Ascending aorta (tissue), 2 donors: ENCODE results near the gene ELF2. TPM values are rescaled to one million over a fixed set of nuclear protein-coding genes. Genes with fewer than 3 reads are reported as not detected.

Experiments used
- DNase-seq, 2 donors: peaks; one replicate each; pipeline ENCODE4 v3.0.0-alpha.2; 2019; ENCODE audit warnings: low spot score in 2 of 2
- H3K27ac ChIP-seq, 2 donors: fragments of 200-600 bp; sonication (generic); one replicate each; pipeline ENCODE4 v1.5.1; 2016 to 2017; ENCODE audit warnings: mild to moderate bottlenecking in 1 of 2
- H3K27me3 ChIP-seq: fragments of 200-600 bp; sonication (generic); one replicate; pipeline ENCODE4 v1.5.1; 2017
- H3K36me3 ChIP-seq, 2 donors: fragments of 200-600 bp; sonication (generic); one replicate each; pipeline ENCODE4 v1.5.1; 2016
- H3K4me1 ChIP-seq, 2 donors: fragments of 200-600 bp; sonication (generic); one replicate each; pipeline ENCODE4 v1.5.1; 2016 to 2017; ENCODE audit warnings: mild to moderate bottlenecking in 1 of 2
- H3K4me3 ChIP-seq, 2 donors: fragments of 200-600 bp; sonication (generic); one replicate each; pipeline ENCODE4 v1.5.1; 2016 to 2017; ENCODE audit warnings: mild to moderate bottlenecking in 1 of 2
- H3K9me3 ChIP-seq, 2 donors: fragments of 200-600 bp; sonication (generic); one replicate each; pipeline ENCODE4 v1.5.1; 2016
- intact Hi-C: fragments of 100-400 bp; cut with DNase I; formaldehyde crosslinking; loops from one replicate; pipeline ENCODE4 v1.15.1; 2023
- total RNA-seq: library from RNA; depleted of rRNA; stranded (reverse); fragments of >200 nt; gene quantifications from one replicate; pipeline ENCODE4 v1.1.0, GENCODE V29; 2016
- TF ChIP-seq, protein P1 (sequence below), 3 experiments: fragments of 200-600 bp in 2 of 3; fragments of 450-650 bp in 1 of 3; sonication (generic) in 2 of 3; IDR thresholded peaks; one replicate each; pipeline ENCODE4 v1.5.1; 2016 to 2019; ENCODE audit warnings: antibody characterized with exemption in 3 of 3, mild to moderate bottlenecking in 1 of 3, moderate library complexity in 1 of 3

Gene ELF2
- total RNA-seq, 1 donor from 2014 or later = 20.3 TPM

- TF ChIP-seq, protein P1, sequence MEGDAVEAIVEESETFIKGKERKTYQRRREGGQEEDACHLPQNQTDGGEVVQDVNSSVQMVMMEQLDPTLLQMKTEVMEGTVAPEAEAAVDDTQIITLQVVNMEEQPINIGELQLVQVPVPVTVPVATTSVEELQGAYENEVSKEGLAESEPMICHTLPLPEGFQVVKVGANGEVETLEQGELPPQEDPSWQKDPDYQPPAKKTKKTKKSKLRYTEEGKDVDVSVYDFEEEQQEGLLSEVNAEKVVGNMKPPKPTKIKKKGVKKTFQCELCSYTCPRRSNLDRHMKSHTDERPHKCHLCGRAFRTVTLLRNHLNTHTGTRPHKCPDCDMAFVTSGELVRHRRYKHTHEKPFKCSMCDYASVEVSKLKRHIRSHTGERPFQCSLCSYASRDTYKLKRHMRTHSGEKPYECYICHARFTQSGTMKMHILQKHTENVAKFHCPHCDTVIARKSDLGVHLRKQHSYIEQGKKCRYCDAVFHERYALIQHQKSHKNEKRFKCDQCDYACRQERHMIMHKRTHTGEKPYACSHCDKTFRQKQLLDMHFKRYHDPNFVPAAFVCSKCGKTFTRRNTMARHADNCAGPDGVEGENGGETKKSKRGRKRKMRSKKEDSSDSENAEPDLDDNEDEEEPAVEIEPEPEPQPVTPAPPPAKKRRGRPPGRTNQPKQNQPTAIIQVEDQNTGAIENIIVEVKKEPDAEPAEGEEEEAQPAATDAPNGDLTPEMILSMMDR (IDR thresholded peaks at IDR 0.05) = no peak
- intact Hi-C loops = no loop called here
- H3K36me3 ChIP-seq = peaks cover 0 to 3% of the 10 kb centered on the region in 2 donors
- no peaks in the 10 kb centered on the region for H3K27me3 ChIP-seq
- no peak for DNase-seq
- peaks cover 6 to 37% of the 10 kb centered on the region in 2 donors for H3K4me1 ChIP-seq
- no peak overlapping the region for H3K27ac ChIP-seq
- H3K9me3 ChIP-seq = no peaks in the 10 kb centered on the region
- H3K4me3 ChIP-seq = no peak overlapping the region
Measured at GRCh38 chr4:139145552-139145932, 31.5 kb downstream of the ELF2 start.

DNA sequence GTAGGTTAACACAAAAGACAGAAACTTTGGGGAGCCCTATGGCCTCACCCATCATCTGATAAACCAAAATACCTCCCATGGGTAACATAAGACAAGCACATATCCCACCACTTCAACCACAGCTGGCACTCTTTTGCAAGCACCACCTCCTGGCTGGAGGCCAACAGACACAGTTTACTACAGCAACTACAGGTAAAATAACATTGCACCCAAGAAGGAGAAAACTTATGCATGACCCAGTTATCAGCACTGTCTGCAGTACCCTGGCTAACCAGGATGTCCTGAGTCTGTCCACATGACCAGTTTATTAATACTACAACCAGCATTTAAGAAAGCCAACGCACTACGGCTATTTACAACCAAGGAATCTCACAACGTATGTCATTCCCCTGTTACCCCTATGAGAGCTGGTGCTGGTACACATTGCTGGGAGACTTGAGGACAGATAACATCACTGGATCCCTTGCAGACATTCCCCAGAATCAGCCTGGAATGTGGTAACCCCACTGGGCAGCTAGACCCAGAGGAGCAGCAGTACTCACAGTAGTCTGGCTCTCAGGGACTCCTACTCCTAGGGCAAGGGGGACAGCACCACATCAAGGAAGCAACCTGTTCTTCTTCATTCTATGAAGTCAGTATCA, 32.0 kb downstream of the ELF2 start:
- H3K9me3 ChIP-seq = no peaks in the 10 kb centered on the region
- no peak overlapping the region for H3K4me3 ChIP-seq
- peaks cover 0 to 3% of the 10 kb centered on the region in 2 donors for H3K36me3 ChIP-seq
- H3K4me1 ChIP-seq = peaks cover 6 to 38% of the 10 kb centered on the region in 2 donors
- DNase-seq = no peak
- no peaks in the 10 kb centered on the region for H3K27me3 ChIP-seq
- TF ChIP-seq, protein P1 (IDR thresholded peaks at IDR 0.05) = no peak
- no peak overlapping the region for H3K27ac ChIP-seq
- intact Hi-C loops = no loop called here

- Histone ChIP-seq H3K27me3 (no peaks in the 10 kb centered on the region), H3K4me1 (peaks cover 6 to 38% of the 10 kb centered on the region in 2 donors), H3K36me3 (peaks cover 0 to 3% of the 10 kb centered on the region in 2 donors), H3K27ac (no peak overlapping the region), H3K4me3 (no peak overlapping the region), H3K9me3 (no peaks in the 10 kb centered on the region)
- TF ChIP-seq, protein P1 (IDR thresholded peaks at IDR 0.05) = no peak
- intact Hi-C loops = no loop called here
- peak in 1 of 2 donors; percentile 67 for DNase-seq
Measured at GRCh38 chr4:139144161-139144859, 32.7 kb downstream of the ELF2 start.

DNA sequence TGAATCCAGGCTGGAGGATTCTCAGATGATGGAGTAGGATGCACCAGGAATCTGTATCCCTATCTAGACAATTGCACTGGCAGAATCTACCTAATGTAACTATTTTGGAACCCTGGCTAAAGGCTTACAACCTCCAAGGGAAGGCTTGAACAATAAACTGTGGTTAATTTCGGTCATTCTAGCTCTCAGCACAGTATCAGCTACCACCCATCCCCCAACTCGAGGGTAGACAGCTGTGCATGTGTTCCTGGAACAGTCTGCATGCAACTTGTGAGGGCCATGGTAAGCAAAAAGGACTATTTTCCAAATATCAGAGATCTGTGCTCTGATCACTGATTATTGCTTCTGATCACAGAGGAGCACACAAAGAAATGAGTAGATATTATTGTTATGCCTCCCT, 34.0 kb downstream of the ELF2 start:
- intact Hi-C loops = no loop called here

DNA sequence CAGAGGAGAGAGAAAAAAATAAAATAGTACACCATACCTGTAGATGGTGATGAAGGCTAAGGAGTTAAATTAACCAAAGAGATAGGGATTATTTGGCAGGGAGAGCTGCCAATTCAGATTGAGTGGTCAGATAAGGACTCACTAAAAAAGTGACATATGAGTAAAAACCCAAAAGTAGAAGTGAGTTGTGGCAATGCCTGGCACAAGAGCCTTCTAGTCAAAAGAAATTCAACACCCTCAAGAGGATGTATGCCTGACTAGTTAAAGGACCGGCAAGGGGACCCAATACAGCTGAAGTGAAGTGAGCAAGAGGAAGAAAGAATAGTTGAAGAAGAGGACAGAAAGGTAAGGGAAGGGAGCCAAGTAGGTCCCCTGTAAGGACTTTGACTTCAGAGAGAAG, 34.9 kb downstream of the ELF2 start:
- H3K4me1 ChIP-seq = peaks cover 6 to 38% of the 10 kb centered on the region in 2 donors
- intact Hi-C loops = no loop called here

More for the DNA sequence above, 34.0 kb downstream of the ELF2 start:
- Histone ChIP-seq H3K27me3 (no peaks in the 10 kb centered on the region), H3K4me1 (peaks cover 6 to 38% of the 10 kb centered on the region in 2 donors), H3K9me3 (no peaks in the 10 kb centered on the region), H3K36me3 (peaks cover 0 to 3% of the 10 kb centered on the region in 2 donors), H3K27ac (no peak overlapping the region), H3K4me3 (no peak overlapping the region)
- TF ChIP-seq, protein P1 (IDR thresholded peaks at IDR 0.05) = no peak
- DNase-seq = no peak

More for the DNA sequence above, 34.9 kb downstream of the ELF2 start:
- DNase-seq = no peak
- H3K27me3 ChIP-seq = no peaks in the 10 kb centered on the region
- H3K27ac ChIP-seq = no peak overlapping the region
- TF ChIP-seq, protein P1 (IDR thresholded peaks at IDR 0.05) = no peak
- H3K9me3 ChIP-seq = no peaks in the 10 kb centered on the region
- H3K36me3 ChIP-seq = peaks cover 0 to 6% of the 10 kb centered on the region in 2 donors
- no peak overlapping the region for H3K4me3 ChIP-seq
